ENCODE results near the gene MORN5.

DNA sequence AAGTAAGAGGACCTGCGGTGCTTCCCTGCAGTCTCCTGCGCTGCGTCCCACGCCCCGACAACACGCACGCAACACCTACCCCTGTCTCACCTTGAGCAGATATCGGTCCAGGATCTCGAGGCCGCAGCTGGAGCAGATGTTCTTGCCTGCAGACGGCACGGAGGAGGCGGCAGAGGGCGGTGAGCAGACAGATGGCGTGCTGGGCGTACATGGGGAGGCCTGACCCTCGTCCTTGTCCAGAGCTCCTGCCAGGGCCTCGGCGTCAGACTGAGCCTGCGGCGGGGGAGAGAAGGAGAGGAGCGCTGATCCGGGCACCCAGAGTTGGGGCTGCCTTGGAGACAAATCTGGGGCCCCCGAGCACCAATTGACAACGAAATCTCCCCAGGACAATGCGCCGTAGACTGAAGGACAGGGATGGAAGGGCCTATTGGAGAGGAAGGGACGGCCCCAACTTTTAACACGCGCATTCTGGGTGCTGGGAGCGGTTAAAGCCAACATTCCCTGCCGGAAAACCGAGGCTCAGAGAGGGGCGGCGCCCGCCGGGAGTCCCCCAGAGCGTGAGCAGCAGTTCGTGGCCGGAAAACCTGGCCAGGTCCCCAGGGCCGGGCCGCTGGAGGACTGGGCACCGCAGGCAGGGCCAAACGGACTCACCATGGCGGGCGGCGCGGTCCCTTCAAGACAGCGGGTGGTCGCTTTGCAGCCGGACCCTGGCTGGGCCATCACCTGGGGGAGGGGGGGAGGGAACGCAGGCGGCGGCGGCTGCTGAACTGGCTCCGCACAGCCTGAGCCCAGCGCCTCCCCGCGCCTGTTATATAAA, 67.3 kb downstream of the MORN5 start:
- TF ChIP-seq, protein P1, sequence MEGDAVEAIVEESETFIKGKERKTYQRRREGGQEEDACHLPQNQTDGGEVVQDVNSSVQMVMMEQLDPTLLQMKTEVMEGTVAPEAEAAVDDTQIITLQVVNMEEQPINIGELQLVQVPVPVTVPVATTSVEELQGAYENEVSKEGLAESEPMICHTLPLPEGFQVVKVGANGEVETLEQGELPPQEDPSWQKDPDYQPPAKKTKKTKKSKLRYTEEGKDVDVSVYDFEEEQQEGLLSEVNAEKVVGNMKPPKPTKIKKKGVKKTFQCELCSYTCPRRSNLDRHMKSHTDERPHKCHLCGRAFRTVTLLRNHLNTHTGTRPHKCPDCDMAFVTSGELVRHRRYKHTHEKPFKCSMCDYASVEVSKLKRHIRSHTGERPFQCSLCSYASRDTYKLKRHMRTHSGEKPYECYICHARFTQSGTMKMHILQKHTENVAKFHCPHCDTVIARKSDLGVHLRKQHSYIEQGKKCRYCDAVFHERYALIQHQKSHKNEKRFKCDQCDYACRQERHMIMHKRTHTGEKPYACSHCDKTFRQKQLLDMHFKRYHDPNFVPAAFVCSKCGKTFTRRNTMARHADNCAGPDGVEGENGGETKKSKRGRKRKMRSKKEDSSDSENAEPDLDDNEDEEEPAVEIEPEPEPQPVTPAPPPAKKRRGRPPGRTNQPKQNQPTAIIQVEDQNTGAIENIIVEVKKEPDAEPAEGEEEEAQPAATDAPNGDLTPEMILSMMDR (IDR thresholded peaks at IDR 0.05), result no peak
- TF ChIP-seq EP300 (IDR thresholded peaks at IDR 0.05) (no peak), POLR2A (IDR thresholded peaks at IDR 0.05) (no peak)

Data from tibial nerve (tissue), 4 donors.